Measurements from ENCODE around the gene AP1S3. TPM values are rescaled to one million over a fixed set of nuclear protein-coding genes. Genes with fewer than 3 reads are reported as not detected.

Gene AP1S3
- total RNA-seq, result 0.26 and 1.6 TPM in 2 replicates

DNA sequence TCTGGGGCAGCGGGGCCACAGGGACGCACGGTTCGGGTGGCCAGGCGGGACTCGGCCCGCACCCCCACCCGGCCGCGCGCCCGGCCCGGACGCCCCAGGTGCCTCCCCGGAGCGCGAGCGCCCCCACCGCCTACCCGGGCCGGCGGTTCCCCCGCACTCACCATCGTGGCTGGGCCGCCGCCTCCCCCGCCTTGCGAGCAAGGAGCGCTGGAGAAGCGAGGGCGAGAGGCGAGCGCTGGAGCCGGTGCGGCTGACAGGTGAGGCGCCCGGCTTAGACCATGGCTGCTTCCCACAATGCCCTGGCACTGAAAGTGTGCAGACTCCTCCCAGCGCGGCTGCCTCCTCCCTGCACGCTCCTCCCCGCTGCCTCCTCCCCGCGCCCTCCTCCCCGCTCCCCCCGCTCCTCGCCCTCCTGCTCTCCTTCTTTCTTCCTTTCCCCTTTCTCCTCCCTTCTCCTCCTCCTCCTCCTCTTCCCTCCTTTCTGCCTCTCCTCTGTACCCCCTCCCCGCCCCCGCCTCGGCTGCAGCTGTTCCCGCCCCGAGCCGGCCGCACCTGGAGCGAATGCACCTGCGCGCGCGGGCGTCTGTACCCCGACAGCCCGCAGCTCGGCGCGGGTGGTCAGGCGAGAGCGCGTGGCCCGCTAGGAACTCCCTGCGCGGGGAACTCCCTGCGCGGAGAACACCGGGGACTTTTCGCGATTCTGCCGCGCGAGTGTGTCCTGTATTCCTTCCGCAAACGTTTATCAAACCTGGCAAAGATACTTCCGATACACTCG is at the start of gene AP1S3:
Gene AP1S3, minus strand, starts transcription at position 296 of the 775 bp plus-strand sequence. Its CDS starts 132 bp downstream, at position 164.

Other genes starting within 250 kb of the AP1S3 start
- gene SCG2, start 235.2 kb downstream of the AP1S3 start, total RNA-seq, result 0.09 and 0.63 TPM in 2 replicates
- gene WDFY1, start 107.8 kb upstream of the AP1S3 start, total RNA-seq, result 86.4 and 170 TPM in 2 replicates
- 14.9 and 23.0 TPM in 2 replicates for gene MRPL44, start 119.9 kb upstream of the AP1S3 start, total RNA-seq
- 149 and 206 TPM in 2 replicates for gene SERPINE2, start 201.7 kb upstream of the AP1S3 start, total RNA-seq

All from bronchial smooth muscle cell (primary cell).